IPS-11a (cell line): ENCODE measurements around the gene TOMM34.
A peak's percentile ranks its signal among the peaks of the same experiment; 100 is the strongest.

ENCODE experiments used
- H3K4me3 ChIP-seq: one replicate; pipeline ENCODE4 v1.5.1; 2013; ENCODE audit warnings: low read depth, low read length, control low read depth

TOMM34 gene

GRCh38 chr20:44960103-44960852 lies at the start of gene TOMM34:
Gene TOMM34, minus strand, starts transcription at chr20:44960397. Its CDS starts 64 bp downstream, at chr20:44960333.
- H3K4me3 ChIP-seq: peak within 1 kb of the TSS; percentile 79

- H3K4me3 ChIP-seq: no peak overlapping the region
These were observed 48.4 kb upstream of the TOMM34 start for GRCh38 chr20:45008521-45009049.

GRCh38 chr20:44997668-44998067 lies 37.5 kb upstream of the TOMM34 start:
- no peak overlapping the region for H3K4me3 ChIP-seq

GRCh38 chr20:44997171-44997570 lies 37.0 kb upstream of the TOMM34 start:
- H3K4me3 ChIP-seq: no peak overlapping the region

- H3K4me3 ChIP-seq: no peak overlapping the region
These were observed 33.1 kb upstream of the TOMM34 start for GRCh38 chr20:44993343-44993742.

- H3K4me3 ChIP-seq: no peak overlapping the region
These were observed 30.8 kb upstream of the TOMM34 start for GRCh38 chr20:44990957-44991356.

GRCh38 chr20:44990425-44990824 lies 30.2 kb upstream of the TOMM34 start:
- H3K4me3 ChIP-seq: no peak overlapping the region

GRCh38 chr20:44988631-44989171 lies 28.5 kb upstream of the TOMM34 start:
- no peak overlapping the region for H3K4me3 ChIP-seq

GRCh38 chr20:44983093-44983674 lies 23.0 kb upstream of the TOMM34 start:
- H3K4me3 ChIP-seq: no peak overlapping the region

- no peak overlapping the region for H3K4me3 ChIP-seq
These were observed 21.7 kb upstream of the TOMM34 start for GRCh38 chr20:44981736-44982406.

- no peak overlapping the region for H3K4me3 ChIP-seq
These were observed 19.0 kb upstream of the TOMM34 start for GRCh38 chr20:44979090-44979621.

GRCh38 chr20:44976698-44977097 lies 16.5 kb upstream of the TOMM34 start:
- H3K4me3 ChIP-seq: no peak overlapping the region

- no peak overlapping the region for H3K4me3 ChIP-seq
These were observed 12.9 kb upstream of the TOMM34 start for GRCh38 chr20:44973053-44973452.

- no peak overlapping the region for H3K4me3 ChIP-seq
These were observed 10.1 kb upstream of the TOMM34 start for GRCh38 chr20:44970243-44970757.

- no peak overlapping the region for H3K4me3 ChIP-seq
These were observed 9.2 kb upstream of the TOMM34 start for GRCh38 chr20:44969300-44969894.

GRCh38 chr20:44967207-44967807 lies 7.1 kb upstream of the TOMM34 start:
- H3K4me3 ChIP-seq: peak overlapping the region; percentile 96

GRCh38 chr20:44966030-44966961 lies 6.1 kb upstream of the TOMM34 start, which contains the start of gene STK4:
Gene STK4, plus strand, starts transcription at chr20:44966512. Its CDS starts 57 bp downstream, at chr20:44966569.
- H3K4me3 ChIP-seq: peak within 1 kb of the TSS; percentile 96

GRCh38 chr20:44965651-44966029 lies 5.4 kb upstream of the TOMM34 start:
- H3K4me3 ChIP-seq: peak overlapping the region; percentile 96
